Stimulated activated CD4-positive, alpha-beta T cell treated with anti-CD3 and anti-CD28 coated beads, Interleukin-4, amount 100 ng/mL, for 24 hours (primary cell): ENCODE results near the gene LRGUK.

ENCODE experiments used
- DNase-seq: peaks from one replicate; pipeline ENCODE4 v3.0.0-alpha.2; 2020

LRGUK gene

DNA sequence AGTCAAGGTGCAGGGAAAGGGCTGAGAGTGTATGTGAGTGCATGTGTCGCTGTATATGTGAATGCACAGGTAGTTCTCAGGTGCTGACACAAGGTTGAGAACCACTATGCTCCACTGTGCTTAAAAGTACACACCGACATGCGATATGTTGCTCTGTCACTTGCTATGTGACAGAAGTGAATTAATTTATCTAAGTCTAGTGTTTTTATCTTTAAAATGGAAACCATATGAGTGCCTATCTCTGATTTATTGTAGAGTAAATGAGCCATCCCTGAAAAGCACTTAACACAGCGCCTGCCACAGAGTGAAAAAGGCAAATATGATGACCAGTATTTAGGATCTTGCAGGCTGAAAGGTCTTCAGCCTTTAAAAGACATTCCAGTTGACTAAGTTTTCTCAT is 184.7 kb downstream of the LRGUK start:
- DNase-seq: no peak

- DNase-seq: no peak
Observed at GRCh38 chr7:134312717-134313116, 185.6 kb downstream of the LRGUK start.

- DNase-seq: no peak
Observed at GRCh38 chr7:134313543-134313942, 186.4 kb downstream of the LRGUK start.
